ENCODE data around the gene PAX7. TPM values are rescaled to one million over a fixed set of nuclear protein-coding genes. Genes with fewer than 3 reads are reported as not detected.

Gene PAX7
- total RNA-seq, 4 donors from 2014 or later = not detected

DNA sequence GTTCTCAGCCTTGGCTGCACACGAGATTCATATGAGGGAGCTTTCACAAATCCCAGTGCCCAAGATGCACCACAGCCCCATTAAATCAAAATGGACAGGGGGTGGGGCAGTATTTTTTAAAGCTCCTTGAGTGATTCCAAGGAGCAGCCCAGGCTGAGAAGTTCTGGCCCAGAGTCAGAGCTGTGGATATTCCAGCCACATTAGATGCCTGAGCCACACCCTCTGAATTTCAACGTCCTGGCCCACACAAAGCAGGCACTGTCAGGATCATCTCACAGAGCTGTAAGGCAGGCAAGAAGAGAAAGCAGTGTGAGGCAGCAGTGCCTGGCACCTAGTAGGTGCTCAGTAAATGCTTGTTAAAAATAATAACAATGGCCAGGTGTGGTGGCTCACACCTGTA lies 37.4 kb downstream of the PAX7 start:
- no peaks in the 10 kb centered on the region for H3K36me3 ChIP-seq
- no peak overlapping the region for H3K4me3 ChIP-seq
- no peak for DNase-seq
- H3K27me3 ChIP-seq = no peaks in the 10 kb centered on the region
- intact Hi-C loops (cut with DNase I; ENCODE audit: low total_unique reads) = no loop called here
- no peaks in the 10 kb centered on the region for H3K9me3 ChIP-seq
- no peak for TF ChIP-seq POLR2A (IDR thresholded peaks at IDR 0.05)
- TF ChIP-seq CTCF (IDR thresholded peaks at IDR 0.05) = no peak
- H3K4me1 ChIP-seq = no peaks in the 10 kb centered on the region
- H3K27ac ChIP-seq = no peak overlapping the region

GRCh38 chr1:18668750-18669404 lies 38.2 kb downstream of the PAX7 start:
- no peak overlapping the region for H3K27ac ChIP-seq
- no peak for DNase-seq
- no peaks in the 10 kb centered on the region for H3K4me1 ChIP-seq
- no peaks in the 10 kb centered on the region for H3K27me3 ChIP-seq
- H3K4me3 ChIP-seq = no peak overlapping the region
- TF ChIP-seq POLR2A (IDR thresholded peaks at IDR 0.05) = no peak
- no peak for TF ChIP-seq CTCF (IDR thresholded peaks at IDR 0.05)
- no peaks in the 10 kb centered on the region for H3K36me3 ChIP-seq
- intact Hi-C loops (cut with DNase I; ENCODE audit: low total_unique reads) = no loop called here
- no peaks in the 10 kb centered on the region for H3K9me3 ChIP-seq

DNA sequence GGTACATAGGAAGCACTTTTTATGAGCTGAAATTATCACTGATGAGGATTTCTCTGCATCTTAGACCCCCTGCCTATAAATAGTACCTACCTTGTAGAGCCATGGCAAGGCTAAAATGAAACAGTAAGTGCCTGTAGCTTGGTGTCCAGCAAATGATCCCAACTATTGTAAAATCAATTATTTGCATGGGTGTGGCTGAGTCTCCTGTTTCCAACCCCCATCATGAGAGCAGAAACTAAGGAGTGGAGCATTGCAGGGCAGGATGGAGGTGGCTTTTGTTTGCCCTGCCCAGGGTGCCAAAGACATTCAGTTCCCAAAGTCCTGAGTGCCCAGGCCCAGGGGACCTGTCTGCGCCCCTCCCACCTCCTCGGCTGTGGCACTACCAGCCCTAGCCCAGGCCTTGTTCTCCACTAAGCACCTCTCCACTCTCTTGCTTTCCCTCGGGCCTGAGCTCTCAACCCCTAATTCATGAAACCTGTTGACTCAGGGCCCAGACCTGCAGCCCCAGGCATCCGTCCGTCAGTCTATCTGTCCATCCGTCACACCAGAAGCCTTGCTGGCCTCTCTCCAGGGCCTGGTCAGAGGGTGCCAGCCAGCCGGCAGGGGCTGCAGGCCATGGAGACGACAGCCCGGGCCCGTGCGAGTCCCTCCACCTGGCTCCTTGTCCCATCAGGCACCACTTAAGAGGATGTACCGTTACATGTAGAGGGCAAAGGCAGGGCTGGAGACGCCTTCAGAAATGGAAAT lies 39.6 kb downstream of the PAX7 start:
- Histone ChIP-seq H3K27me3 (no peaks in the 10 kb centered on the region), H3K4me3 (no peak overlapping the region), H3K4me1 (no peaks in the 10 kb centered on the region), H3K36me3 (no peaks in the 10 kb centered on the region), H3K27ac (no peak overlapping the region), H3K9me3 (no peaks in the 10 kb centered on the region)
- no peak for TF ChIP-seq POLR2A (IDR thresholded peaks at IDR 0.05)
- no peak for TF ChIP-seq CTCF (IDR thresholded peaks at IDR 0.05)
- intact Hi-C loops (cut with DNase I; ENCODE audit: low total_unique reads) = no loop called here
- DNase-seq = no peak

DNA sequence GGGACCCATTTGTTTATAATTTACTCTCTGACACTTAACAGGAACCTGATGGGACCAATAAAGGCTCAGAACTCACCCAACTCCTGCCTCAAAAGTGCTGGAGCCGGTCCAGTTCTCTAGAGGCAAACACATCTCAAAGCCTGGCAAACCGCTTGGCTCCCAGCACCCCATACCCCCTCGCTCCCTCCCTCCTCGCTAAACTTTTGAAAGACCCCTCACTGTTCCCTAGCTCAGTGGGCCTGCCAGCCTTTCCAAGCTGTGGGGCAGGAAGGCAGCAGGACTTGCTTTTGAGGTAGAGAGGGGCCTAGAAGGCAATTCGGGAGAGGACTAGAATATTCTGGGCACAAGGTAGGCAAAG lies 40.2 kb downstream of the PAX7 start:
- Histone ChIP-seq H3K27ac (no peak overlapping the region), H3K4me3 (no peak overlapping the region), H3K9me3 (no peaks in the 10 kb centered on the region), H3K36me3 (no peaks in the 10 kb centered on the region), H3K4me1 (no peaks in the 10 kb centered on the region), H3K27me3 (no peaks in the 10 kb centered on the region)
- no peak for DNase-seq
- intact Hi-C loops (cut with DNase I; ENCODE audit: low total_unique reads) = no loop called here
- TF ChIP-seq POLR2A (IDR thresholded peaks at IDR 0.05) (no peak), CTCF (IDR thresholded peaks at IDR 0.05) (no peak)

- H3K9me3 ChIP-seq = no peaks in the 10 kb centered on the region
- H3K27ac ChIP-seq = no peak overlapping the region
- no peaks in the 10 kb centered on the region for H3K27me3 ChIP-seq
- no peak for TF ChIP-seq CTCF (IDR thresholded peaks at IDR 0.05)
- TF ChIP-seq POLR2A (IDR thresholded peaks at IDR 0.05) = no peak
- DNase-seq = no peak
- H3K4me1 ChIP-seq = no peaks in the 10 kb centered on the region
- H3K4me3 ChIP-seq = no peak overlapping the region
- no peaks in the 10 kb centered on the region for H3K36me3 ChIP-seq
- intact Hi-C loops (cut with DNase I; ENCODE audit: low total_unique reads) = no loop called here
Measured at GRCh38 chr1:18673976-18674375, 43.3 kb downstream of the PAX7 start.

Data from uterus (tissue), 4 donors.